A673 (cell line): ENCODE results near the gene ATP7B. TPM values are rescaled to one million over a fixed set of nuclear protein-coding genes. Genes with fewer than 3 reads are reported as not detected.

Source experiments
- BruUV-seq: library from RNA; stranded (reverse); fragments of 400-500 nt; replicated peaks from 2 replicates; lab custom pipeline; 2021; lab: Mats Ljungman, UMichigan
- CTCF ChIA-PET: fragments of 300-600 bp; sonication (Branson Sonifier 250); formaldehyde crosslinking; loops from one replicate; lab custom pipeline; 2022; ENCODE audit warnings: antibody characterized with exemption; lab: Charles Lee
- POLR2A ChIA-PET: fragments of 300-600 bp; sonication (Branson Sonifier 250); formaldehyde crosslinking; loops from one replicate; lab custom pipeline; 2022; ENCODE audit warnings: antibody characterized with exemption; ENCODE audit not compliant: low non-redundant PET; lab: Charles Lee
- DNase-seq: peaks from one replicate; pipeline ENCODE4 v3.0.0-alpha.2; 2015; ENCODE audit warnings: low spot score
- H3K27ac ChIP-seq: fragments of 200-600 bp; sonication (generic); 2 replicates; pipeline ENCODE4 v1.5.1; 2016; ENCODE audit warnings: mixed run types, low read depth, mild to moderate bottlenecking, mixed read lengths, antibody characterized with exemption, low read length; ENCODE audit not compliant: poor library complexity, severe bottlenecking
- H3K27me3 ChIP-seq: fragments of 200-600 bp; sonication (generic); replicated peaks from 2 replicates; pipeline ENCODE4 v1.6.1; 2017; ENCODE audit warnings: mixed run types, low read depth, mild to moderate bottlenecking, mixed read lengths, antibody characterized with exemption, low read length; ENCODE audit not compliant: insufficient read depth, poor library complexity
- H3K36me3 ChIP-seq: fragments of 200-600 bp; sonication (generic); 2 replicates; pipeline ENCODE4 v1.6.1; 2016; ENCODE audit warnings: mixed run types, mild to moderate bottlenecking, mixed read lengths, antibody characterized with exemption, low read length; ENCODE audit not compliant: insufficient read depth, poor library complexity, severe bottlenecking
- H3K4me1 ChIP-seq: fragments of 200-600 bp; sonication (generic); 2 replicates; pipeline ENCODE4 v1.6.1; 2017; ENCODE audit warnings: mixed run types, mild to moderate bottlenecking, mixed read lengths, antibody characterized with exemption, low read length; ENCODE audit not compliant: insufficient read depth, poor library complexity, severe bottlenecking
- H3K4me3 ChIP-seq: fragments of 200-600 bp; sonication (generic); 2 replicates; pipeline ENCODE4 v1.5.1; 2016; ENCODE audit warnings: low read depth, mixed run types, mild to moderate bottlenecking, mixed read lengths, low read length; ENCODE audit not compliant: poor library complexity, severe bottlenecking
- H3K9me3 ChIP-seq: fragments of 200-600 bp; sonication (generic); 2 replicates; pipeline ENCODE4 v1.6.1; 2016; ENCODE audit warnings: mixed run types, low read depth, mild to moderate bottlenecking, mixed read lengths, antibody characterized with exemption, low read length; ENCODE audit not compliant: poor library complexity, severe bottlenecking
- EZH2 ChIP-seq: fragments of 200-600 bp; sonication (generic); IDR thresholded peaks from 2 replicates; pipeline ENCODE4 v1.6.1; 2017; ENCODE audit warnings: borderline replicate concordance, low read depth, mild to moderate bottlenecking, mixed read lengths, antibody characterized with exemption, low read length; ENCODE audit not compliant: poor library complexity, severe bottlenecking
- intact Hi-C: fragments of 100-400 bp; cut with micrococcal nuclease; formaldehyde crosslinking; loops from one replicate; pipeline ENCODE4 v1.10.0; 2022; ENCODE audit not compliant: unreplicated experiment
- total RNA-seq: library from RNA; stranded (reverse); gene quantifications from 2 replicates; pipeline ENCODE4 v1.2.3, GENCODE V29; 2021
- TF ChIP-seq, protein P1 (sequence below): fragments of 300-800, 200-600 bp; sonication (generic); conservative IDR thresholded peaks from 2 replicates; pipeline ENCODE4 v1.5.1; 2017; ENCODE audit warnings: low read depth, mild to moderate bottlenecking, antibody characterized with exemption, low read length, moderate library complexity, mixed read lengths

Gene ATP7B
- total RNA-seq, 1 experiment from 2014 or later, result 2.9 TPM

DNA sequence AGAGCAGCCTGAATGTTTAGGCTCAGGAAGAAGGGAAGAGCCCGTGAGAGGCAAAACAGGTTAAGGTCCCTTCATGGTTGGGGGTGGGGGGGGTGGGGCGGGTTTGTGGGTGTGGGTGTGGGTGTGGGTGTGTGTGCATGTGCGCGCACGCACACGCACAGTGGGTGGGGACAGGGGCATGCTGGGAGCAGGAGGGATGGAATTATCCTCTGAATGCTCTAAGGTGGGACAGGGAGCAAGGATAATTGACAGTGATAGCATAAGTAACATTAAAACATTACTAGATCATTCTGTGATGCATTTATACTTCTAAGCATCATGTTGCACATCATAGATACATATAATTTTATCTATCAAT is 84.7 kb downstream of the ATP7B start:
- Histone ChIP-seq H3K27me3 (no peaks in the 10 kb centered on the region), H3K4me1 (no peaks in the 10 kb centered on the region), H3K4me3 (no peak overlapping the region), H3K36me3 (no peaks in the 10 kb centered on the region), H3K27ac (no peak overlapping the region), H3K9me3 (no peaks in the 10 kb centered on the region)
- ChIA-PET CTCF (no interaction called here), POLR2A (no interaction called here)
- no TSS peak for BruUV-seq
- TF ChIP-seq, protein P1, sequence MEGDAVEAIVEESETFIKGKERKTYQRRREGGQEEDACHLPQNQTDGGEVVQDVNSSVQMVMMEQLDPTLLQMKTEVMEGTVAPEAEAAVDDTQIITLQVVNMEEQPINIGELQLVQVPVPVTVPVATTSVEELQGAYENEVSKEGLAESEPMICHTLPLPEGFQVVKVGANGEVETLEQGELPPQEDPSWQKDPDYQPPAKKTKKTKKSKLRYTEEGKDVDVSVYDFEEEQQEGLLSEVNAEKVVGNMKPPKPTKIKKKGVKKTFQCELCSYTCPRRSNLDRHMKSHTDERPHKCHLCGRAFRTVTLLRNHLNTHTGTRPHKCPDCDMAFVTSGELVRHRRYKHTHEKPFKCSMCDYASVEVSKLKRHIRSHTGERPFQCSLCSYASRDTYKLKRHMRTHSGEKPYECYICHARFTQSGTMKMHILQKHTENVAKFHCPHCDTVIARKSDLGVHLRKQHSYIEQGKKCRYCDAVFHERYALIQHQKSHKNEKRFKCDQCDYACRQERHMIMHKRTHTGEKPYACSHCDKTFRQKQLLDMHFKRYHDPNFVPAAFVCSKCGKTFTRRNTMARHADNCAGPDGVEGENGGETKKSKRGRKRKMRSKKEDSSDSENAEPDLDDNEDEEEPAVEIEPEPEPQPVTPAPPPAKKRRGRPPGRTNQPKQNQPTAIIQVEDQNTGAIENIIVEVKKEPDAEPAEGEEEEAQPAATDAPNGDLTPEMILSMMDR, result no peak
- DNase-seq, result no peak
- intact Hi-C loops, result no loop called here

DNA sequence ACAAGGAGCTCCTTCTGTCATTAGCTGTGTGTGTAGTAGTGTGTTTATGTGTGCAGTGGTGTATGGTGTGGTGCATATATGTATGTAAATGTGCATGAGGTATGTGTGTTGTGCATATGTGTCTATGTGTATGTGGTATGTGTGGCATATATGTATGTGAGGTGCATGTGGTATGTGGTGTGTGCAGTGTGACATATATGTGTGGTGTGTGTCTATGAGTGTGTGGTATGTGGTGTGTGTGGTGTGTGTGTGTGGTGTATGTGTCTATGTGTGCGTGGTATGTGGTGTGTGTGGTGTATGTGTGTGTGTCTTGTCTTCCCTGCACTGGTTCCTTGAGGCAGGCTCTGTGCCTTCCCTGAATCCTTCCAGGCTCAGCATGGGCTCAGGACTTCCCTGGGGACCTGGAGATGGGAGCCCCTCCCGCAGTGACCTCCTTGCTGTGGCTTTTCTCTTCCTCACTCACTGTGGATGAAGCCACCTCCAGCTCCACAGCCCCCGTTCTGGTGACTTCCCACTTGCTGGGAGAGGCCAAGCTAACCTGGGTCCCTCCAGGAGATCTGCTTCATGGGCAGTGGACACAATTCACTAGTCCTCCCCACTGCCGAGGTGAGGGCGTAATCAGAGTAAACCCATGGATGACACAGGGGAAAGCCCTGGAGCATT is 85.3 kb downstream of the ATP7B start:
- CTCF ChIA-PET, result no interaction called here
- no TSS peak for BruUV-seq
- intact Hi-C loops, result no loop called here
- no peak for DNase-seq
- H3K4me1 ChIP-seq, result no peaks in the 10 kb centered on the region
- no peaks in the 10 kb centered on the region for H3K27me3 ChIP-seq
- H3K36me3 ChIP-seq, result no peaks in the 10 kb centered on the region
- no peak for TF ChIP-seq EZH2
- TF ChIP-seq, protein P1, result no peak
- POLR2A ChIA-PET, result interaction anchor here (0.6 kb wide), 1 partner anchor 424 kb away, joined by 5 read pairs; no protein-coding TSS in a partner anchor
- H3K27ac ChIP-seq, result no peak overlapping the region
- H3K4me3 ChIP-seq, result no peak overlapping the region
- no peaks in the 10 kb centered on the region for H3K9me3 ChIP-seq

DNA sequence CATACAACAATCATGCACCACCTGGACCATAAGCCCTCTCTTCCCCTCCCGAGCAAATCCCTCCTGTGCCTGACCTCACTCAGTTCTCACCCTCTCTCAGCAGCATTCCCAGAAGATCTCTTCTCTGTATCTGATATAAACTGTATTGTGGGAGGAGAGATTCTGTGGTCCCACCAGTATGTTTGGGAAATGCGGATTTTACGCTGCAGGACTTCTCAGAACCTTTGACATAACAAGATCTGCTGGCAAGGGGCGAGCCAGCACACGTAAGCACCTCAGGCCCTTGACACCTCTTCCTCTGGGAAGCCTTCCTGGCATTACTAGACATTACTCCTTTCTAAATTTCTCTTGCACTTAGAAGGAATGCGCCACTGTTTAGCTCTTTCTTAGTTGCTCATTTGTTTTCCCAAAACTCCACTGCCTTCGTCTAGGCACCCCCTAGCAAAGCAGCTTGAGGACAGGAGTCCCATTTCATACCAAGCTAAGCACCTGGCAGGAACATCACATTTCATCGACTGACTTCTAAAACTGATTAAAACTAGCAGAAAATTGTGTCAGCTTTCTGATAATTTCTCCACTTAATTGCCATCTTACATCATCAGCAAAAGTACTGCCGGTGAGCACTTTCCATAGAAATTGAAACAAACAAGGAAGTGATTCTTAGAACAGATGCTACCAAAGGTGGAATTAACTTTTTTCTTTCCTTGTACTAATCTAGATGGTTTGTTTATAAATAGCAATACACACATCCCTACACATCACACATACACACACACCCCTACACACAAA is 86.3 kb downstream of the ATP7B start:
- Histone ChIP-seq H3K9me3 (no peaks in the 10 kb centered on the region), H3K27me3 (no peaks in the 10 kb centered on the region), H3K4me1 (no peaks in the 10 kb centered on the region), H3K4me3 (no peak overlapping the region), H3K27ac (no peak overlapping the region), H3K36me3 (no peaks in the 10 kb centered on the region)
- no TSS peak for BruUV-seq
- no peak for DNase-seq
- CTCF ChIA-PET, result no interaction called here
- no peak for TF ChIP-seq EZH2
- TF ChIP-seq, protein P1, result no peak
- intact Hi-C loops, result no loop called here
- POLR2A ChIA-PET, result no interaction called here
